GM23338 (cell line): Measurements from ENCODE around the gene UBP1. TPM values are rescaled to one million over a fixed set of nuclear protein-coding genes. Genes with fewer than 3 reads are reported as not detected.
A peak's percentile ranks its signal among the peaks of the same experiment; 100 is the strongest.

Experiments used
- ATAC-seq: fragments of 200-7000 bp; cut with Tn5 transposase; 3 replicates; pipeline ENCODE4 v1.9.1; 2020
- DNase-seq: peaks from one replicate; pipeline ENCODE4 v3.0.0-alpha.2; 2015; ENCODE audit warnings: low spot score
- H2AFZ ChIP-seq: fragments of 200-600 bp; sonication (generic); 2 replicates; pipeline ENCODE4 v1.8.0; 2016; ENCODE audit warnings: antibody characterized with exemption, mild to moderate bottlenecking, moderate library complexity
- H3F3A ChIP-seq: fragments of 200-600 bp; sonication (generic); replicated peaks from 2 replicates; pipeline ENCODE4 v1.8.0; 2017; ENCODE audit warnings: antibody characterized with exemption, mixed run types, low read depth
- H3K27ac ChIP-seq: fragments of 200-600 bp; sonication (generic); 2 replicates; pipeline ENCODE4 v1.6.1; 2016; ENCODE audit warnings: low read depth
- H3K27me3 ChIP-seq: fragments of 200-600 bp; sonication (generic); 2 replicates; pipeline ENCODE4 v1.8.0; 2016; ENCODE audit warnings: mild to moderate bottlenecking, mixed run types, moderate library complexity; ENCODE audit not compliant: insufficient read depth
- H3K36me3 ChIP-seq: fragments of 200-600 bp; sonication (generic); 2 replicates; pipeline ENCODE4 v1.8.0; 2016; ENCODE audit warnings: mild to moderate bottlenecking; ENCODE audit not compliant: insufficient read depth
- H3K4me1 ChIP-seq: fragments of 200-600 bp; sonication (generic); 2 replicates; pipeline ENCODE4 v1.8.0; 2016; ENCODE audit warnings: mild to moderate bottlenecking, moderate library complexity; ENCODE audit not compliant: insufficient read depth
- H3K4me2 ChIP-seq: fragments of 200-600 bp; sonication (generic); 2 replicates; pipeline ENCODE4 v1.7.1; 2017; ENCODE audit warnings: mixed run types
- H3K4me3 ChIP-seq: fragments of 200-600 bp; sonication (generic); 2 replicates; pipeline ENCODE4 v1.6.1; 2016; ENCODE audit warnings: mixed run types
- H3K79me2 ChIP-seq: fragments of 200-600 bp; sonication (generic); replicated peaks from 2 replicates; pipeline ENCODE4 v1.8.0; 2017; ENCODE audit warnings: mild to moderate bottlenecking; ENCODE audit not compliant: insufficient read depth
- H3K9me2 ChIP-seq: fragments of 200-600 bp; sonication (generic); 2 replicates; pipeline ENCODE4 v1.8.0; 2017; ENCODE audit not compliant: insufficient read depth
- H4K20me1 ChIP-seq: fragments of 200-600 bp; sonication (generic); replicated peaks from 2 replicates; pipeline ENCODE4 v1.8.0; 2017; ENCODE audit warnings: mild to moderate bottlenecking; ENCODE audit not compliant: insufficient read depth
- H3K27ac Mint-ChIP-seq: 2 replicates; pipeline ENCODE4 v1.8.0; 2020; ENCODE audit warnings: inconsistent platforms, mild to moderate bottlenecking, moderate library complexity, mixed read lengths
- H3K27me3 Mint-ChIP-seq: 3 replicates; pipeline ENCODE4 v1.8.0; 2022; ENCODE audit warnings: low read depth, mild to moderate bottlenecking, moderate library complexity, mixed read lengths, inconsistent platforms; ENCODE audit not compliant: insufficient read depth, poor library complexity
- H3K36me3 Mint-ChIP-seq: 3 replicates; pipeline ENCODE4 v1.8.0; 2021; ENCODE audit warnings: low read depth, mild to moderate bottlenecking, inconsistent platforms, moderate library complexity, mixed read lengths
- H3K4me1 Mint-ChIP-seq: 3 replicates; pipeline ENCODE4 v1.8.0; 2020; ENCODE audit warnings: mild to moderate bottlenecking, inconsistent platforms, mixed read lengths
- H3K4me3 Mint-ChIP-seq: 3 replicates; pipeline ENCODE4 v1.8.0; 2021; ENCODE audit warnings: moderate library complexity, mild to moderate bottlenecking, inconsistent platforms, mixed read lengths
- H3K9me3 Mint-ChIP-seq: 3 replicates; pipeline ENCODE4 v1.8.0; 2020; ENCODE audit warnings: moderate library complexity, mild to moderate bottlenecking, inconsistent platforms, mixed read lengths
- CTCF ChIP-seq, 2 experiments: fragments of 200-600 bp in 1 of 2; sonication (generic) in 1 of 2; conservative IDR thresholded peaks; 2 replicates each; pipeline versions ENCODE4 v1.5.1 to v1.6.1; 2016 to 2017; ENCODE audit warnings: antibody characterized with exemption in 2 of 2, low read depth in 2 of 2, mild to moderate bottlenecking in 2 of 2, moderate library complexity in 1 of 2
- EZH2 ChIP-seq: fragments of 200-600 bp; sonication (generic); IDR thresholded peaks from one replicate; pipeline ENCODE4 v1.8.0; 2017; ENCODE audit warnings: antibody characterized with exemption, mild to moderate bottlenecking, low read depth; ENCODE audit not compliant: unreplicated experiment
- EZH2phosphoT487 ChIP-seq: fragments of 200-600 bp; sonication (generic); IDR thresholded peaks from one replicate; pipeline ENCODE4 v1.8.1; 2018; ENCODE audit warnings: antibody characterized with exemption; ENCODE audit not compliant: unreplicated experiment
- NANOG ChIP-seq: IDR thresholded peaks from 2 replicates; pipeline ENCODE4 v1.6.1; 2016; ENCODE audit warnings: antibody characterized with exemption, borderline replicate concordance
- POLR2AphosphoS5 ChIP-seq: IDR thresholded peaks from 2 replicates; pipeline ENCODE4 v1.6.1; 2016; ENCODE audit warnings: antibody characterized with exemption, low read depth
- STAT1 ChIP-seq: IDR thresholded peaks from one replicate; pipeline ENCODE4 v1.6.1; 2016; ENCODE audit warnings: antibody characterized with exemption; ENCODE audit not compliant: unreplicated experiment
- polyA plus RNA-seq: library from polyadenylated mRNA; unstranded; fragments of >200 nt; fragmentation: Nextera tagmentation; extraction: Ambion mirVana; gene quantifications from 2 replicates; pipeline ENCODE4 v1.2.1, GENCODE V29; 2016
- total RNA-seq: library from RNA; depleted of rRNA; stranded (reverse); fragments of >200 nt; shearing (Covaris generic); gene quantifications from 2 replicates; pipeline ENCODE4 v1.2.3, GENCODE V29; 2014
- TF ChIP-seq, protein P1 (sequence below): fragments of 250-450 bp; sonication (Bioruptor Pico); IDR thresholded peaks from 2 replicates; pipeline ENCODE4 v1.5.0; 2020; ENCODE audit warnings: mild to moderate bottlenecking, moderate library complexity

Gene UBP1
- total and polyA plus RNA-seq, 2 experiments from 2014 or later, result 16.8 to 66.8 TPM

DNA sequence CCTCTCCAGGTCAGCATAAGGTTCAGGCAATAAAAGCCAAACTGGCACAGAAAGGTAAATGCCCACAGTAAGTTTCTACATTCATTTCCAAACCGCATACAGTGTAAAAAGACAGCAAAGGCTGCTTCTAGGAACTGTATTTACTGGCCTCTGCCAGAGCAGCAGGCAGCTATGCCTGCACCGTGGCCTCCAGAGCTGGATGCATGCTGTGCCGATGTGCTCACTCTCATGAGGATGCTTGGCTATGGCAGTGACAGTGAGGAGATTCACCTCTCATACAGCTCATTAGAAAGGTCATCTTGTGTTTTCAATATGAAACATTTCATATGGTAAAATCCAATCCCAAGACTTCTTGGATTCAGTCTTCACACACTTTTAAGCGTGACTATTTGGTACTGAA is 50.3 kb downstream of the UBP1 start (continued):
- TF ChIP-seq CTCF (conservative IDR thresholded peaks at IDR 0.05; ENCODE audit: low read depth in 2 of 2) (no peak), POLR2AphosphoS5 (no peak), NANOG (no peak), EZH2phosphoT487 (no peak), STAT1 (no peak)
- TF ChIP-seq, protein P1, sequence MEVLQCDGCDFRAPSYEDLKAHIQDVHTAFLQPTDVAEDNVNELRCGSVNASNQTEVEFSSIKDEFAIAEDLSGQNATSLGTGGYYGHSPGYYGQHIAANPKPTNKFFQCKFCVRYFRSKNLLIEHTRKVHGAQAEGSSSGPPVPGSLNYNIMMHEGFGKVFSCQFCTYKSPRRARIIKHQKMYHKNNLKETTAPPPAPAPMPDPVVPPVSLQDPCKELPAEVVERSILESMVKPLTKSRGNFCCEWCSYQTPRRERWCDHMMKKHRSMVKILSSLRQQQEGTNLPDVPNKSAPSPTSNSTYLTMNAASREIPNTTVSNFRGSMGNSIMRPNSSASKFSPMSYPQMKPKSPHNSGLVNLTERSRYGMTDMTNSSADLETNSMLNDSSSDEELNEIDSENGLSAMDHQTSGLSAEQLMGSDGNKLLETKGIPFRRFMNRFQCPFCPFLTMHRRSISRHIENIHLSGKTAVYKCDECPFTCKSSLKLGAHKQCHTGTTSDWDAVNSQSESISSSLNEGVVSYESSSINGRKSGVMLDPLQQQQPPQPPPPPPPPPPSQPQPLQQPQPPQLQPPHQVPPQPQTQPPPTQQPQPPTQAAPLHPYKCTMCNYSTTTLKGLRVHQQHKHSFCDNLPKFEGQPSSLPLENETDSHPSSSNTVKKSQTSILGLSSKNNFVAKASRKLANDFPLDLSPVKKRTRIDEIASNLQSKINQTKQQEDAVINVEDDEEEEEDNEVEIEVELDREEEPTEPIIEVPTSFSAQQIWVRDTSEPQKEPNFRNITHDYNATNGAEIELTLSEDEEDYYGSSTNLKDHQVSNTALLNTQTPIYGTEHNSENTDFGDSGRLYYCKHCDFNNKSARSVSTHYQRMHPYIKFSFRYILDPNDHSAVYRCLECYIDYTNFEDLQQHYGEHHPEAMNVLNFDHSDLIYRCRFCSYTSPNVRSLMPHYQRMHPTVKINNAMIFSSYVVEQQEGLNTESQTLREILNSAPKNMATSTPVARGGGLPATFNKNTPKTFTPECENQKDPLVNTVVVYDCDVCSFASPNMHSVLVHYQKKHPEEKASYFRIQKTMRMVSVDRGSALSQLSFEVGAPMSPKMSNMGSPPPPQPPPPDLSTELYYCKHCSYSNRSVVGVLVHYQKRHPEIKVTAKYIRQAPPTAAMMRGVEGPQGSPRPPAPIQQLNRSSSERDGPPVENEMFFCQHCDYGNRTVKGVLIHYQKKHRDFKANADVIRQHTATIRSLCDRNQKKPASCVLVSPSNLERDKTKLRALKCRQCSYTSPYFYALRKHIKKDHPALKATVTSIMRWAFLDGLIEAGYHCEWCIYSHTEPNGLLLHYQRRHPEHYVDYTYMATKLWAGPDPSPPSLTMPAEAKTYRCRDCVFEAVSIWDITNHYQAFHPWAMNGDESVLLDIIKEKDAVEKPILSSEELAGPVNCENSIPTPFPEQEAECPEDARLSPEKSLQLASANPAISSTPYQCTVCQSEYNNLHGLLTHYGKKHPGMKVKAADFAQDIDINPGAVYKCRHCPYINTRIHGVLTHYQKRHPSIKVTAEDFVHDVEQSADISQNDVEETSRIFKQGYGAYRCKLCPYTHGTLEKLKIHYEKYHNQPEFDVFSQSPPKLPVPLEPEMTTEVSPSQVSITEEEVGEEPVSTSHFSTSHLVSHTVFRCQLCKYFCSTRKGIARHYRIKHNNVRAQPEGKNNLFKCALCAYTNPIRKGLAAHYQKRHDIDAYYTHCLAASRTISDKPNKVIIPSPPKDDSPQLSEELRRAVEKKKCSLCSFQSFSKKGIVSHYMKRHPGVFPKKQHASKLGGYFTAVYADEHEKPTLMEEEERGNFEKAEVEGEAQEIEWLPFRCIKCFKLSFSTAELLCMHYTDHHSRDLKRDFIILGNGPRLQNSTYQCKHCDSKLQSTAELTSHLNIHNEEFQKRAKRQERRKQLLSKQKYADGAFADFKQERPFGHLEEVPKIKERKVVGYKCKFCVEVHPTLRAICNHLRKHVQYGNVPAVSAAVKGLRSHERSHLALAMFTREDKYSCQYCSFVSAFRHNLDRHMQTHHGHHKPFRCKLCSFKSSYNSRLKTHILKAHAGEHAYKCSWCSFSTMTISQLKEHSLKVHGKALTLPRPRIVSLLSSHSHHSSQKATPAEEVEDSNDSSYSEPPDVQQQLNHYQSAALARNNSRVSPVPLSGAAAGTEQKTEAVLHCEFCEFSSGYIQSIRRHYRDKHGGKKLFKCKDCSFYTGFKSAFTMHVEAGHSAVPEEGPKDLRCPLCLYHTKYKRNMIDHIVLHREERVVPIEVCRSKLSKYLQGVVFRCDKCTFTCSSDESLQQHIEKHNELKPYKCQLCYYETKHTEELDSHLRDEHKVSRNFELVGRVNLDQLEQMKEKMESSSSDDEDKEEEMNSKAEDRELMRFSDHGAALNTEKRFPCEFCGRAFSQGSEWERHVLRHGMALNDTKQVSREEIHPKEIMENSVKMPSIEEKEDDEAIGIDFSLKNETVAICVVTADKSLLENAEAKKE (CRISPR knock-in tag), result no peak

DNA sequence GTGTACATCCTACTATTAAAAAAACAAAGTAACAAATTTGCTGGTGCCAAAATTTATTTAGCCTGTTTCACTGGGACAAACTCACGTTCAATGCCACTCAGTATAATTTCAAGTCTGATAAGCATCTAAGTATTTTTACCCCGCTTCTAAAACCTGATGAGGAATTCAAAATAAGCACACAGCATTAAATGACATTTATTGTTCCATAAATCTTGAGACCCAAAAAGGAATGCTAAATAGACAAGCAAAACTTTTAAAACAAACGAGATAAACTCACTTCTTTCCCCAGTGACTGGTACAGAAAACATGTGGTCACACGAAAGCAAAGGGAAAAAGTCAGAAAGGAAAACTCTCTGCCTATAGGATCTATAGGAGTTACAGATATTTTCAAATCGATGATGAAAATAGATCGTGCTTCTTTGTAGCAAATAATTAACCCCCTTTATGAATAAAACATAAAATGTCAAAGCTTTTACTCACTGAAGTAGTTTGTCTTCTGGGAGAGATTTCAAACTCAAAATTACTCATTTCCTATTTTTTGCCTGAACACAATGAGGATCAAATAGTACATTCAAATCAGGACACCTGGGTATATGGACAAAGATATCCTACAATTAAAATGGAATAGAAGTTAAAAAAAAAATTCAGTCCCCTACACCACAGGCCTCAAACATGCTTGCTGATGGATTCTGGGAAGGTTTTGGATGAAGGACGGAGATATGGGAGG is 51.7 kb downstream of the UBP1 start:
- Mint-ChIP-seq H3K27me3 (peaks cover 8% of the 10 kb centered on the region), H3K36me3 (peaks cover 58% of the 10 kb centered on the region), H3K27ac (no peak overlapping the region; the same call in 1 of the 2 replicates), H3K4me3 (no peak overlapping the region), H3K9me3 (no peaks in the 10 kb centered on the region; the same call in 2 of the 3 replicates), H3K4me1 (no peaks in the 10 kb centered on the region)
- no peaks in the 10 kb centered on the region for H3K4me1 ChIP-seq
- 0 out of 2 replicates have a peak, but pooled peaks cover 3% of the 10 kb centered on the region for H3K9me2 ChIP-seq
- H3K27me3 ChIP-seq, result no peaks in the 10 kb centered on the region
- H3K36me3 ChIP-seq, result peaks cover 36% of the 10 kb centered on the region; the same call in 1 of the 2 replicates
- DNase-seq (no peak), ATAC-seq (no peak)
- no peaks in the 10 kb centered on the region for H3F3A ChIP-seq
- H4K20me1 ChIP-seq, result peaks cover 7% of the 10 kb centered on the region; the same call in 1 of the 2 replicates
- no peak overlapping the region for H2AFZ ChIP-seq
- H3K4me2 ChIP-seq, result no peak overlapping the region
- no peak overlapping the region for H3K4me3 ChIP-seq
- peak overlapping the region; percentile 1; the same call in 1 of the 2 replicates for H3K27ac ChIP-seq
- no peaks in the 10 kb centered on the region for H3K79me2 ChIP-seq
- TF ChIP-seq, protein P1 (CRISPR knock-in tag), result no peak
- TF ChIP-seq EZH2, result no peak
